IMR-90 (cell line): Measurements from ENCODE around the gene MAB21L1. TPM values are rescaled to one million over a fixed set of nuclear protein-coding genes. Genes with fewer than 3 reads are reported as not detected.

Experiments
- ATAC-seq: fragments of 200-7000 bp; cut with Tn5 transposase; 2 replicates; pipeline ENCODE4 v1.9.1; 2020; ENCODE audit warnings: low read depth, mild to moderate bottlenecking, moderate library complexity
- BruUV-seq: library from RNA; stranded (reverse); fragments of 400-500 nt; replicated peaks from 2 replicates; lab custom pipeline; 2021; lab: Mats Ljungman, UMichigan
- CTCF ChIA-PET: fragments of 300-600 bp; formaldehyde crosslinking; extraction: SDS; loops from one replicate; lab custom pipeline; 2021; ENCODE audit warnings: antibody characterized with exemption; lab: Yijun Ruan, JAX
- POLR2A ChIA-PET: fragments of 300-600 bp; sonication (Branson Sonifier 250); formaldehyde crosslinking; loops from one replicate; lab custom pipeline; 2022; ENCODE audit warnings: antibody characterized with exemption; ENCODE audit not compliant: unreplicated experiment; lab: Charles Lee
- DNase-seq: peaks from one replicate; pipeline ENCODE4 v3.0.0; 2013
- H2AFZ ChIP-seq: replicated peaks from 2 replicates; pipeline ENCODE3; 2013; ENCODE audit warnings: low read length, mild to moderate bottlenecking; ENCODE audit not compliant: poor library complexity
- H2AK5ac ChIP-seq: 2 replicates; pipeline ENCODE4 v1.6.1; 2013; ENCODE audit warnings: low read depth, low read length, inconsistent platforms
- H2AK9ac ChIP-seq: replicated peaks from 2 replicates; pipeline ENCODE3; 2013; ENCODE audit warnings: mild to moderate bottlenecking, low read depth, low read length, moderate library complexity; ENCODE audit not compliant: poor library complexity
- H2BK120ac ChIP-seq: 2 replicates; pipeline ENCODE4 v1.6.1; 2013; ENCODE audit warnings: low read depth, low read length, inconsistent platforms
- H2BK15ac ChIP-seq: 3 replicates; pipeline ENCODE4 v1.6.1; 2013; ENCODE audit warnings: low read depth, low read length, inconsistent platforms
- H2BK20ac ChIP-seq: 2 replicates; pipeline ENCODE4 v1.6.1; 2013; ENCODE audit warnings: low read depth, mild to moderate bottlenecking, inconsistent platforms, low read length, moderate library complexity
- H2BK5ac ChIP-seq: 2 replicates; pipeline ENCODE4 v1.6.1; 2013; ENCODE audit warnings: mild to moderate bottlenecking, low read depth, low read length, inconsistent platforms; ENCODE audit not compliant: poor library complexity, severe bottlenecking
- H3K14ac ChIP-seq: replicated peaks from 2 replicates; pipeline ENCODE4 v1.6.1; 2013; ENCODE audit warnings: low read depth, low read length, inconsistent platforms
- H3K18ac ChIP-seq: 2 replicates; pipeline ENCODE4 v1.6.1; 2013; ENCODE audit warnings: low read depth, low read length, control low read depth
- H3K23ac ChIP-seq: 2 replicates; pipeline ENCODE4 v1.6.1; 2013; ENCODE audit warnings: low read depth, low read length, inconsistent platforms
- H3K27ac ChIP-seq: 2 replicates; pipeline ENCODE4 v1.5.1; 2013; ENCODE audit warnings: mild to moderate bottlenecking, control low read depth, low read length; ENCODE audit not compliant: insufficient read depth
- H3K27me3 ChIP-seq: 2 replicates; pipeline ENCODE4 v1.6.1; 2013; ENCODE audit warnings: low read length; ENCODE audit not compliant: control insufficient read depth, insufficient read depth
- H3K36me3 ChIP-seq: 2 replicates; pipeline ENCODE4 v1.6.1; 2013; ENCODE audit warnings: low read length, mixed read lengths; ENCODE audit not compliant: control insufficient read depth, insufficient read depth
- H3K4ac ChIP-seq: 2 replicates; pipeline ENCODE4 v1.6.1; 2013; ENCODE audit warnings: low read depth, low read length, inconsistent platforms
- H3K4me1 ChIP-seq: 2 replicates; pipeline ENCODE4 v1.6.1; 2013; ENCODE audit warnings: low read length, mixed read lengths; ENCODE audit not compliant: control insufficient read depth, insufficient read depth
- H3K4me2 ChIP-seq: 2 replicates; pipeline ENCODE4 v1.6.1; 2013; ENCODE audit warnings: low read depth, mild to moderate bottlenecking, control low read depth, low read length, moderate library complexity
- H3K4me3 ChIP-seq: 2 replicates; pipeline ENCODE4 v1.5.1; 2013; ENCODE audit warnings: low read depth, mild to moderate bottlenecking, control low read depth, low read length, moderate library complexity; ENCODE audit not compliant: insufficient read depth
- H3K56ac ChIP-seq: 2 replicates; pipeline ENCODE4 v1.6.1; 2013; ENCODE audit warnings: low read length, inconsistent platforms; ENCODE audit not compliant: insufficient read depth; ENCODE audit errors: extremely low read depth
- H3K79me1 ChIP-seq, 2 experiments: 2 replicates each; pipeline ENCODE4 v1.6.1; 2013; ENCODE audit warnings: low read length in 2 of 2, inconsistent platforms in 1 of 2, low read depth in 1 of 2
- H3K9ac ChIP-seq: 2 replicates; pipeline ENCODE4 v1.6.1; 2013; ENCODE audit warnings: low read depth, low read length, control low read depth
- H3K9me1 ChIP-seq: 2 replicates; pipeline ENCODE4 v1.6.1; 2013; ENCODE audit warnings: low read length, inconsistent platforms; ENCODE audit not compliant: insufficient read depth
- H3K9me3 ChIP-seq: 2 replicates; pipeline ENCODE4 v1.6.1; 2013; ENCODE audit warnings: low read length; ENCODE audit not compliant: control insufficient read depth, insufficient read depth
- H4K20me1 ChIP-seq: 2 replicates; pipeline ENCODE4 v1.6.1; 2013; ENCODE audit warnings: low read length, inconsistent platforms; ENCODE audit not compliant: insufficient read depth
- H4K5ac ChIP-seq: 2 replicates; pipeline ENCODE4 v1.6.1; 2013; ENCODE audit warnings: mild to moderate bottlenecking, low read depth, low read length, control low read depth
- H4K8ac ChIP-seq, 2 experiments: 2 replicates each; pipeline ENCODE4 v1.6.1; 2013; ENCODE audit warnings: low read depth in 2 of 2, low read length in 2 of 2, control low read depth in 1 of 2, inconsistent platforms in 1 of 2
- H4K91ac ChIP-seq: 2 replicates; pipeline ENCODE4 v1.6.1; 2013; ENCODE audit warnings: low read depth, low read length, inconsistent platforms; ENCODE audit not compliant: insufficient read depth
- RAD21 ChIP-seq: IDR thresholded peaks from 2 replicates; pipeline ENCODE4 v1.6.1; 2012; ENCODE audit warnings: low read length, improper control_type of control experiment
- USF2 ChIP-seq: fragments of 150-350 bp; IDR thresholded peaks from 2 replicates; pipeline ENCODE4 v1.6.1; 2017; ENCODE audit warnings: mild to moderate bottlenecking, antibody characterized with exemption, low read length, low read depth
- WGBS, 2 experiments: methylation state at CpG; one replicate each; pipeline versions ENCODE4 v1.1.5 to v1.1.7; 2013; ENCODE audit warnings: missing lambda C conversion rate in 2 of 2; ENCODE audit not compliant: insufficient read length in 1 of 2; ENCODE audit errors: extremely low coverage in 2 of 2; 5-methylcytosine and 5-hydroxymethylcytosine counted together
- dilution Hi-C: fragments of 300-500 bp; cut with HindIII; formaldehyde crosslinking; loops from one replicate; pipeline ENCODE4 v1.14.3; 2018; ENCODE audit warnings: low sequenced_read_pairs; ENCODE audit not compliant: unreplicated experiment
- in situ Hi-C: fragments of 300-500 bp; cut with MboI; formaldehyde crosslinking; loops from 3 replicates; pipeline ENCODE4 v1.14.3; 2019; ENCODE audit warnings: low sequenced_read_pairs, inconsistent platforms, mixed read lengths
- intact Hi-C: fragments of 100-400 bp; cut with micrococcal nuclease; formaldehyde crosslinking; loops from 2 replicates; pipeline ENCODE4 v1.10.0; 2022
- polyA plus RNA-seq, 3 experiments: library from polyadenylated mRNA; depleted of rRNA; stranded (reverse); fragments of >200 nt; gene quantifications; 2 replicates each; pipeline ENCODE4 v1.2.3, GENCODE V29; 2012; ENCODE audit warnings: low replicate concordance in 1 of 3
- total RNA-seq: library from RNA; depleted of rRNA; stranded (reverse); fragments of >200 nt; gene quantifications from 2 replicates; pipeline ENCODE4 v1.2.3, GENCODE V29; 2012

The MAB21L1 gene
- total and polyA plus RNA-seq, 2 of the 4 experiments (the other 2 are of a cell fraction): 0.53 to 0.72 TPM

- Histone ChIP-seq H4K20me1 (no peaks in the 10 kb centered on the region), H3K36me3 (no peaks in the 10 kb centered on the region), H3K23ac (no peak overlapping the region), H4K8ac (no peak overlapping the region), H3K4me2 (no peak overlapping the region), H2BK15ac (no peak overlapping the region), H2BK120ac (no peak overlapping the region), H3K18ac (no peak overlapping the region), H3K79me1 (no peaks in the 10 kb centered on the region), H2BK20ac (no peak overlapping the region), H3K27me3 (no peaks in the 10 kb centered on the region), H3K4me1 (no peaks in the 10 kb centered on the region), H2AK5ac (no peak overlapping the region), H3K4me3 (no peak overlapping the region), H4K91ac (no peak overlapping the region), H3K9ac (no peak overlapping the region), H3K27ac (no peak overlapping the region), H2BK5ac (no peak overlapping the region), H2AK9ac (no peak overlapping the region), H3K9me3 (no peaks in the 10 kb centered on the region), H3K56ac (no peak overlapping the region), H4K5ac (no peak overlapping the region), H3K14ac (no peak overlapping the region), H3K4ac (no peak overlapping the region), H3K9me1 (no peaks in the 10 kb centered on the region), H2AFZ (no peak overlapping the region)
- ChIA-PET CTCF (no interaction called here), POLR2A (no interaction called here)
- TF ChIP-seq USF2: no peak
- TF ChIP-seq RAD21: no peak
- no TSS peak for BruUV-seq
- no peak for DNase-seq
- no CpG with 5 or more reads among the region's 6 CpGs for WGBS, 2 experiments
- ATAC-seq: no peak
- dilution Hi-C loops (no loop called here), in situ Hi-C loops (no loop called here), intact Hi-C loops (no loop called here)
Measured at GRCh38 chr13:35514801-35515502, 38.5 kb upstream of the MAB21L1 start.
